ENCODE results near the gene ERC2. TPM values are rescaled to one million over a fixed set of nuclear protein-coding genes. Genes with fewer than 3 reads are reported as not detected.

Gene ERC2
- total and polyA plus RNA-seq, 2 donors (not counting 1 experiment from before 2014, with no cell fraction given), result 0.14 to 0.17 TPM

DNA sequence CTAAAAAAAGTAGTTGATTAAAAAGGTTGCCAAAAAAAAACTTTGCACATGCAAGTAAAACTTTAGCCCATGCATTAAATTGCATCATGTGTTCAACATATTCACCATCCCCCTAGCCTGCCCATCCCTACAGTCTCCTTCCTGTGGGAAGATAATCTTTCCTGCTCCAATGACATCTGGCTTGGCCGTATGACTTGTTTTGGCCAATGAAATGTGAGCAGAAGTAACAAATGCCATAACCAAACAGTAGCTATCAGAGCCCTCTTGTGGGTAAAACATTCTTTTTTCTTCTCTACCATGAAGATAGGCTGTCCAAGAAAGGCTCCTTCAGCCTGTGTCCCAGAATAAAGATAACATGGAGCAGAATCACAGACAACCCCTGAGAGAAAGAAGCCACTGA lies 15.3 kb downstream of the ERC2 start:
- DNase-seq (ENCODE audit: low read depth in 2 of 2), result no peak

GRCh38 chr3:56452085-56452484 lies 16.2 kb downstream of the ERC2 start:
- no peak for DNase-seq (ENCODE audit: low read depth in 2 of 2)
- Histone ChIP-seq H2AFZ (ENCODE audit: low read length) (no peak overlapping the region), H3K27me3 (ENCODE audit: control insufficient read depth, insufficient read depth, low read length) (no peaks in the 10 kb centered on the region), H3K4me3 (replicated peaks in 1 of 4; ENCODE audit: control extremely low read depth in 1 of 4, insufficient read depth in 1 of 4, low read depth in 3 of 4, low read length in 4 of 4) (no peak overlapping the region), H3K4me2 (ENCODE audit: extremely low read depth, insufficient read depth, low read length) (no peak overlapping the region), H3K9me3 (ENCODE audit: control insufficient read depth, insufficient read depth, low read depth, low read length) (no peaks in the 10 kb centered on the region), H3K9ac (ENCODE audit: insufficient read depth, low read length) (no peak overlapping the region), H3K27ac (ENCODE audit: insufficient read depth, low read length) (no peak overlapping the region), H3K4me1 (ENCODE audit: control insufficient read depth, extremely low read depth, insufficient read depth, low read length) (no peaks in the 10 kb centered on the region), H3K79me2 (ENCODE audit: control insufficient read depth, insufficient read depth, low read length) (no peaks in the 10 kb centered on the region), H3K36me3 (ENCODE audit: control insufficient read depth, insufficient read depth, low read length) (no peaks in the 10 kb centered on the region), H4K20me1 (ENCODE audit: control insufficient read depth, extremely low read depth, insufficient read depth, low read length) (no peaks in the 10 kb centered on the region)
- no peak for TF ChIP-seq EZH2 (IDR thresholded peaks at IDR 0.05; ENCODE audit: low read length, missing control alignments)
- TF ChIP-seq, protein P1, sequence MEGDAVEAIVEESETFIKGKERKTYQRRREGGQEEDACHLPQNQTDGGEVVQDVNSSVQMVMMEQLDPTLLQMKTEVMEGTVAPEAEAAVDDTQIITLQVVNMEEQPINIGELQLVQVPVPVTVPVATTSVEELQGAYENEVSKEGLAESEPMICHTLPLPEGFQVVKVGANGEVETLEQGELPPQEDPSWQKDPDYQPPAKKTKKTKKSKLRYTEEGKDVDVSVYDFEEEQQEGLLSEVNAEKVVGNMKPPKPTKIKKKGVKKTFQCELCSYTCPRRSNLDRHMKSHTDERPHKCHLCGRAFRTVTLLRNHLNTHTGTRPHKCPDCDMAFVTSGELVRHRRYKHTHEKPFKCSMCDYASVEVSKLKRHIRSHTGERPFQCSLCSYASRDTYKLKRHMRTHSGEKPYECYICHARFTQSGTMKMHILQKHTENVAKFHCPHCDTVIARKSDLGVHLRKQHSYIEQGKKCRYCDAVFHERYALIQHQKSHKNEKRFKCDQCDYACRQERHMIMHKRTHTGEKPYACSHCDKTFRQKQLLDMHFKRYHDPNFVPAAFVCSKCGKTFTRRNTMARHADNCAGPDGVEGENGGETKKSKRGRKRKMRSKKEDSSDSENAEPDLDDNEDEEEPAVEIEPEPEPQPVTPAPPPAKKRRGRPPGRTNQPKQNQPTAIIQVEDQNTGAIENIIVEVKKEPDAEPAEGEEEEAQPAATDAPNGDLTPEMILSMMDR (conservative IDR thresholded peaks at IDR 0.05 in 1 of 2, IDR thresholded peaks at IDR 0.05 in 1 of 2; ENCODE audit: low read depth in 1 of 2, low read length in 2 of 2), result no peak

More for the DNA sequence above, 15.3 kb downstream of the ERC2 start:
- Histone ChIP-seq H2AFZ (ENCODE audit: low read length) (no peak overlapping the region), H3K9ac (ENCODE audit: insufficient read depth, low read length) (no peak overlapping the region), H3K4me1 (ENCODE audit: control insufficient read depth, extremely low read depth, insufficient read depth, low read length) (no peaks in the 10 kb centered on the region), H4K20me1 (ENCODE audit: control insufficient read depth, extremely low read depth, insufficient read depth, low read length) (no peaks in the 10 kb centered on the region), H3K36me3 (ENCODE audit: control insufficient read depth, insufficient read depth, low read length) (no peaks in the 10 kb centered on the region), H3K9me3 (ENCODE audit: control insufficient read depth, insufficient read depth, low read depth, low read length) (no peaks in the 10 kb centered on the region), H3K27me3 (ENCODE audit: control insufficient read depth, insufficient read depth, low read length) (no peaks in the 10 kb centered on the region), H3K4me3 (replicated peaks in 1 of 4; ENCODE audit: control extremely low read depth in 1 of 4, insufficient read depth in 1 of 4, low read depth in 3 of 4, low read length in 4 of 4) (no peak overlapping the region), H3K27ac (ENCODE audit: insufficient read depth, low read length) (no peak overlapping the region), H3K79me2 (ENCODE audit: control insufficient read depth, insufficient read depth, low read length) (no peaks in the 10 kb centered on the region), H3K4me2 (ENCODE audit: extremely low read depth, insufficient read depth, low read length) (no peak overlapping the region)
- no peak for TF ChIP-seq EZH2 (IDR thresholded peaks at IDR 0.05; ENCODE audit: low read length, missing control alignments)
- TF ChIP-seq, protein P1 (conservative IDR thresholded peaks at IDR 0.05 in 1 of 2, IDR thresholded peaks at IDR 0.05 in 1 of 2; ENCODE audit: low read depth in 1 of 2, low read length in 2 of 2), result no peak

DNA sequence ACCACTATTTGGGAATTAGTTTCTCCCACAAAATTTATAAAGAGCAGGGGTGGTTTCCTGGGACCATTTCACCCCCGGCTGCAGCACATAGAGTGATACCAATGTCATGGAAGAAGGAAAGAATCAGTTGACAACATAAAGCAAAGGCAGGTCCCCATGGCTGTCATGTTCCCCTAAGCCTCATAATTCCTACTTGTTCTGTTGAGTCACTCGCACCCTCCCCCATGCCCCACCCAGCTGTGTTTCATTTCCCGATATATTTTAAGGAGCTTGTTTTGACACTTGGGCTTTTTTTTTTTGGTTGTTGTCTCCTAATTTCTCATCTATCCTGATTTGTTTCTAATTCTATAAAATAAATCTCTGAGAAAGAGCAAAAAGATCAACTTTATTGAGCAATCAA lies 24.9 kb downstream of the ERC2 start:
- H3K27ac ChIP-seq (ENCODE audit: insufficient read depth, low read length), result no peak overlapping the region
- H3K36me3 ChIP-seq (ENCODE audit: control insufficient read depth, insufficient read depth, low read length), result no peaks in the 10 kb centered on the region
- no peak overlapping the region for H2AFZ ChIP-seq (ENCODE audit: low read length)
- H3K4me3 ChIP-seq (replicated peaks in 1 of 4; ENCODE audit: control extremely low read depth in 1 of 4, insufficient read depth in 1 of 4, low read depth in 3 of 4, low read length in 4 of 4), result no peak overlapping the region
- no peak for DNase-seq (ENCODE audit: low read depth in 2 of 2)
- no peaks in the 10 kb centered on the region for H4K20me1 ChIP-seq (ENCODE audit: control insufficient read depth, extremely low read depth, insufficient read depth, low read length)
- H3K9ac ChIP-seq (ENCODE audit: insufficient read depth, low read length), result no peak overlapping the region
- no peak overlapping the region for H3K4me2 ChIP-seq (ENCODE audit: extremely low read depth, insufficient read depth, low read length)
- H3K27me3 ChIP-seq (ENCODE audit: control insufficient read depth, insufficient read depth, low read length), result no peaks in the 10 kb centered on the region
- H3K79me2 ChIP-seq (ENCODE audit: control insufficient read depth, insufficient read depth, low read length), result no peaks in the 10 kb centered on the region
- H3K9me3 ChIP-seq (ENCODE audit: control insufficient read depth, insufficient read depth, low read depth, low read length), result no peaks in the 10 kb centered on the region
- no peak for TF ChIP-seq EZH2 (IDR thresholded peaks at IDR 0.05; ENCODE audit: low read length, missing control alignments)
- TF ChIP-seq, protein P1 (conservative IDR thresholded peaks at IDR 0.05 in 1 of 2, IDR thresholded peaks at IDR 0.05 in 1 of 2; ENCODE audit: low read depth in 1 of 2, low read length in 2 of 2), result no peak
- no peaks in the 10 kb centered on the region for H3K4me1 ChIP-seq (ENCODE audit: control insufficient read depth, extremely low read depth, insufficient read depth, low read length)

Measured in fibroblast of lung (primary cell).